Nephron progenitor cell (in vitro differentiated cells): ENCODE data around the gene RRAS.

ENCODE experiments used
- DNase-seq: peaks from one replicate; pipeline ENCODE4 v3.0.0; 2021
- H3K27ac Mint-ChIP-seq: 2 replicates; pipeline ENCODE4 v1.8.0; 2021; ENCODE audit warnings: mild to moderate bottlenecking, moderate library complexity, mixed read lengths
- H3K27me3 Mint-ChIP-seq: 2 replicates; pipeline ENCODE4 v1.8.0; 2021; ENCODE audit warnings: mild to moderate bottlenecking, low read depth, mixed read lengths; ENCODE audit not compliant: poor library complexity
- H3K36me3 Mint-ChIP-seq: 2 replicates; pipeline ENCODE4 v1.8.0; 2021; ENCODE audit warnings: low read depth, mixed read lengths
- H3K4me1 Mint-ChIP-seq: 2 replicates; pipeline ENCODE4 v1.8.0; 2021; ENCODE audit warnings: mixed read lengths
- H3K4me3 Mint-ChIP-seq: 2 replicates; pipeline ENCODE4 v1.8.0; 2021; ENCODE audit warnings: mild to moderate bottlenecking, moderate library complexity, mixed read lengths
- H3K9me3 Mint-ChIP-seq: 2 replicates; pipeline ENCODE4 v1.8.0; 2021; ENCODE audit warnings: mild to moderate bottlenecking, moderate library complexity, mixed read lengths
- CTCF ChIP-seq: fragments of 200-600 bp; sonication (generic); IDR thresholded peaks from 2 replicates; pipeline ENCODE4 v1.5.0; 2021; ENCODE audit warnings: antibody characterized with exemption

The RRAS gene

GRCh38 chr19:49587227-49587626 lies 52.7 kb downstream of the RRAS start:
- H3K9me3 Mint-ChIP-seq, result no peaks in the 10 kb centered on the region
- TF ChIP-seq CTCF, result no peak

More at GRCh38 chr19:49587227-49587626, 52.7 kb downstream of the RRAS start:
- Mint-ChIP-seq H3K27me3 (peaks cover 6% of the 10 kb centered on the region), H3K36me3 (no peaks in the 10 kb centered on the region), H3K4me3 (no peak overlapping the region), H3K4me1 (peaks cover 27% of the 10 kb centered on the region), H3K27ac (peak overlapping the region; percentile 54)
- DNase-seq, result no peak
